Measurements from ENCODE around the gene RPS27.
A peak's percentile ranks its signal among the peaks of the same experiment; 100 is the strongest.

Gene RPS27

GRCh38 chr1:153984123-153984894 is 6.3 kb upstream of the RPS27 start:
- Histone ChIP-seq H3K4me1 (ENCODE audit: insufficient read depth, insufficient read length) (no peaks in the 10 kb centered on the region), H3K4me3 (ENCODE audit: insufficient read length, low read depth) (peak overlapping the region; percentile 91), H3K9ac (ENCODE audit: insufficient read length, low read depth) (peak overlapping the region; percentile 86), H3K36me3 (ENCODE audit: insufficient read depth, insufficient read length, low read length) (peaks cover 50% of the 10 kb centered on the region), H3K9me3 (ENCODE audit: insufficient read depth, low read length) (no peaks in the 10 kb centered on the region), H3K27me3 (ENCODE audit: insufficient read depth, insufficient read length) (no peaks in the 10 kb centered on the region)
- TF ChIP-seq YY1 (IDR thresholded peaks at IDR 0.05; ENCODE audit: insufficient read depth, insufficient read length) (no peak), ZNF274 (IDR thresholded peaks at IDR 0.05; ENCODE audit: low read depth, low read length) (no peak), SUZ12 (IDR thresholded peaks at IDR 0.05; ENCODE audit: extremely low read depth, insufficient read depth, insufficient read length) (no peak)
- no peak for DNase-seq (ENCODE audit: low read depth, low spot score)

- H3K36me3 ChIP-seq (ENCODE audit: insufficient read depth, insufficient read length, low read length) = peaks cover 42% of the 10 kb centered on the region
- H3K4me3 ChIP-seq (ENCODE audit: insufficient read length, low read depth) = peak overlapping the region; percentile 91
- TF ChIP-seq YY1 (IDR thresholded peaks at IDR 0.05; ENCODE audit: insufficient read depth, insufficient read length) = no peak
- TF ChIP-seq SUZ12 (IDR thresholded peaks at IDR 0.05; ENCODE audit: extremely low read depth, insufficient read depth, insufficient read length) = no peak
- TF ChIP-seq ZNF274 (IDR thresholded peaks at IDR 0.05; ENCODE audit: low read depth, low read length) = no peak
- peak overlapping the region; percentile 86 for H3K9ac ChIP-seq (ENCODE audit: insufficient read length, low read depth)
- no peaks in the 10 kb centered on the region for H3K4me1 ChIP-seq (ENCODE audit: insufficient read depth, insufficient read length)
- no peaks in the 10 kb centered on the region for H3K27me3 ChIP-seq (ENCODE audit: insufficient read depth, insufficient read length)
- no peak for DNase-seq (ENCODE audit: low read depth, low spot score)
- no peaks in the 10 kb centered on the region for H3K9me3 ChIP-seq (ENCODE audit: insufficient read depth, low read length)
Measured at GRCh38 chr1:153985341-153985912, 5.1 kb upstream of the RPS27 start.

- TF ChIP-seq YY1 (IDR thresholded peaks at IDR 0.05; ENCODE audit: insufficient read depth, insufficient read length) (no peak), ZNF274 (IDR thresholded peaks at IDR 0.05; ENCODE audit: low read depth, low read length) (no peak), SUZ12 (IDR thresholded peaks at IDR 0.05; ENCODE audit: extremely low read depth, insufficient read depth, insufficient read length) (no peak)
- DNase-seq (ENCODE audit: low read depth, low spot score) = peak; percentile 86
- Histone ChIP-seq H3K4me1 (ENCODE audit: insufficient read depth, insufficient read length) (no peaks in the 10 kb centered on the region), H3K4me3 (ENCODE audit: insufficient read length, low read depth) (peak within 1 kb of the TSS; percentile 91), H3K27me3 (ENCODE audit: insufficient read depth, insufficient read length) (no peaks in the 10 kb centered on the region), H3K36me3 (ENCODE audit: insufficient read depth, insufficient read length, low read length) (peaks cover 39% of the 10 kb centered on the region), H3K9ac (ENCODE audit: insufficient read length, low read depth) (peak within 1 kb of the TSS; percentile 86), H3K9me3 (ENCODE audit: insufficient read depth, low read length) (no peaks in the 10 kb centered on the region)
Measured at GRCh38 chr1:153985941-153986761, 4.4 kb upstream of the RPS27 start, which contains the start of gene RAB13. TSS of gene RAB13 (minus strand) at chr1:153986339. CDS start at chr1:153986236, 103 bp downstream.

- TF ChIP-seq ZNF274 (IDR thresholded peaks at IDR 0.05; ENCODE audit: low read depth, low read length) (no peak), SUZ12 (IDR thresholded peaks at IDR 0.05; ENCODE audit: extremely low read depth, insufficient read depth, insufficient read length) (no peak)
- Histone ChIP-seq H3K4me3 (ENCODE audit: insufficient read length, low read depth) (no peak overlapping the region), H3K36me3 (ENCODE audit: insufficient read depth, insufficient read length, low read length) (peaks cover 39% of the 10 kb centered on the region), H3K4me1 (ENCODE audit: insufficient read depth, insufficient read length) (no peaks in the 10 kb centered on the region), H3K9me3 (ENCODE audit: insufficient read depth, low read length) (no peaks in the 10 kb centered on the region), H3K27me3 (ENCODE audit: insufficient read depth, insufficient read length) (no peaks in the 10 kb centered on the region), H3K9ac (ENCODE audit: insufficient read length, low read depth) (no peak overlapping the region)
- DNase-seq (ENCODE audit: low read depth, low spot score) = no peak
Measured at GRCh38 chr1:153987621-153988020, 2.9 kb upstream of the RPS27 start.

- DNase-seq (ENCODE audit: low read depth, low spot score) = no peak
- H3K4me1 ChIP-seq (ENCODE audit: insufficient read depth, insufficient read length) = no peaks in the 10 kb centered on the region
- peaks cover 51% of the 10 kb centered on the region for H3K36me3 ChIP-seq (ENCODE audit: insufficient read depth, insufficient read length, low read length)
- TF ChIP-seq SUZ12 (IDR thresholded peaks at IDR 0.05; ENCODE audit: extremely low read depth, insufficient read depth, insufficient read length) (no peak), ZNF274 (IDR thresholded peaks at IDR 0.05; ENCODE audit: low read depth, low read length) (no peak), YY1 (IDR thresholded peaks at IDR 0.05; ENCODE audit: insufficient read depth, insufficient read length) (no peak)
- H3K9ac ChIP-seq (ENCODE audit: insufficient read length, low read depth) = peak overlapping the region; percentile 99
- peak overlapping the region; percentile 91 for H3K4me3 ChIP-seq (ENCODE audit: insufficient read length, low read depth)
- no peaks in the 10 kb centered on the region for H3K9me3 ChIP-seq (ENCODE audit: insufficient read depth, low read length)
- H3K27me3 ChIP-seq (ENCODE audit: insufficient read depth, insufficient read length) = no peaks in the 10 kb centered on the region
Measured at GRCh38 chr1:153991151-153991630, 629 bp downstream of the RPS27 start.

GRCh38 chr1:153991806-153992205 is 1.2 kb downstream of the RPS27 start:
- DNase-seq (ENCODE audit: low read depth, low spot score) = no peak
- H3K27me3 ChIP-seq (ENCODE audit: insufficient read depth, insufficient read length) = no peaks in the 10 kb centered on the region
- H3K4me3 ChIP-seq (ENCODE audit: insufficient read length, low read depth) = peak overlapping the region; percentile 91
- H3K4me1 ChIP-seq (ENCODE audit: insufficient read depth, insufficient read length) = no peaks in the 10 kb centered on the region
- peak overlapping the region; percentile 99 for H3K9ac ChIP-seq (ENCODE audit: insufficient read length, low read depth)
- peaks cover 51% of the 10 kb centered on the region for H3K36me3 ChIP-seq (ENCODE audit: insufficient read depth, insufficient read length, low read length)
- no peaks in the 10 kb centered on the region for H3K9me3 ChIP-seq (ENCODE audit: insufficient read depth, low read length)
- TF ChIP-seq YY1 (IDR thresholded peaks at IDR 0.05; ENCODE audit: insufficient read depth, insufficient read length) (no peak), ZNF274 (IDR thresholded peaks at IDR 0.05; ENCODE audit: low read depth, low read length) (no peak), SUZ12 (IDR thresholded peaks at IDR 0.05; ENCODE audit: extremely low read depth, insufficient read depth, insufficient read length) (no peak)

Measured in NT2/D1 (cell line).